Cortex of kidney (tissue), 1 donor: Measurements from ENCODE around the gene AMZ1.
"Not testable (repeated sequence)": the region's sequence is repeated elsewhere in the genome, so short reads cannot be mapped to it uniquely, and the experiment has no call there.

Experiments
- DNase-seq: peaks from one replicate; lab custom pipeline; 2025; lab: John Stamatoyannopoulos, UW

AMZ1 gene

GRCh38 chr7:2713370-2713769, 25.4 kb downstream of the AMZ1 start:
- no peak for DNase-seq

- DNase-seq = no peak
These were observed 26.0 kb downstream of the AMZ1 start for GRCh38 chr7:2713978-2714377.

- DNase-seq = no peak
These were observed 26.6 kb downstream of the AMZ1 start for GRCh38 chr7:2714636-2715035.

- no peak for DNase-seq
These were observed 27.6 kb downstream of the AMZ1 start for GRCh38 chr7:2715341-2716231.

- no peak for DNase-seq
These were observed 28.5 kb downstream of the AMZ1 start for GRCh38 chr7:2716488-2716887.

GRCh38 chr7:2716906-2717292, 28.9 kb downstream of the AMZ1 start:
- DNase-seq = no peak

GRCh38 chr7:2717293-2718261, 29.6 kb downstream of the AMZ1 start:
- no peak for DNase-seq

- no peak for DNase-seq
These were observed 30.4 kb downstream of the AMZ1 start for GRCh38 chr7:2718296-2718965.

- DNase-seq = no peak
These were observed 31.0 kb downstream of the AMZ1 start for GRCh38 chr7:2719007-2719406.

- no peak for DNase-seq
These were observed 32.0 kb downstream of the AMZ1 start for GRCh38 chr7:2720024-2720423.

GRCh38 chr7:2721842-2722241, 33.8 kb downstream of the AMZ1 start:
- no peak for DNase-seq

- DNase-seq = no peak
These were observed 34.6 kb downstream of the AMZ1 start for GRCh38 chr7:2722591-2722990.

GRCh38 chr7:2723138-2723850, 35.3 kb downstream of the AMZ1 start:
- DNase-seq = no peak

GRCh38 chr7:2724036-2724435, 36.0 kb downstream of the AMZ1 start:
- DNase-seq = not testable (repeated sequence)

- DNase-seq = no peak
These were observed 36.6 kb downstream of the AMZ1 start for GRCh38 chr7:2724453-2725177.

GRCh38 chr7:2725178-2726105, 37.4 kb downstream of the AMZ1 start:
- DNase-seq = no peak

GRCh38 chr7:2726316-2727018, 38.5 kb downstream of the AMZ1 start:
- no peak for DNase-seq

- DNase-seq = not testable (repeated sequence)
These were observed 39.2 kb downstream of the AMZ1 start for GRCh38 chr7:2727206-2727605.
